ENCODE measurements around the gene VPS8.

- no peak for TF ChIP-seq CTCF (IDR thresholded peaks at IDR 0.05)
- no peak for TF ChIP-seq POLR2A (IDR thresholded peaks at IDR 0.05)
Measured at GRCh38 chr3:184872200-184872599, 60.2 kb downstream of the VPS8 start.
